HG03558 (cell line): ENCODE measurements around the gene MYO1E.
"Not testable (repeated sequence)": the region's sequence is repeated elsewhere in the genome, so short reads cannot be mapped to it uniquely, and the experiment has no call there.

Source experiments
- ATAC-seq: cut with Tn5 transposase; IDR thresholded peaks from one replicate; pipeline ENCODE4 v1.9.1; 2021; ENCODE audit warnings: moderate number of reproducible peaks; ENCODE audit not compliant: unreplicated experiment; ENCODE audit errors: extremely low read depth

MYO1E gene

DNA sequence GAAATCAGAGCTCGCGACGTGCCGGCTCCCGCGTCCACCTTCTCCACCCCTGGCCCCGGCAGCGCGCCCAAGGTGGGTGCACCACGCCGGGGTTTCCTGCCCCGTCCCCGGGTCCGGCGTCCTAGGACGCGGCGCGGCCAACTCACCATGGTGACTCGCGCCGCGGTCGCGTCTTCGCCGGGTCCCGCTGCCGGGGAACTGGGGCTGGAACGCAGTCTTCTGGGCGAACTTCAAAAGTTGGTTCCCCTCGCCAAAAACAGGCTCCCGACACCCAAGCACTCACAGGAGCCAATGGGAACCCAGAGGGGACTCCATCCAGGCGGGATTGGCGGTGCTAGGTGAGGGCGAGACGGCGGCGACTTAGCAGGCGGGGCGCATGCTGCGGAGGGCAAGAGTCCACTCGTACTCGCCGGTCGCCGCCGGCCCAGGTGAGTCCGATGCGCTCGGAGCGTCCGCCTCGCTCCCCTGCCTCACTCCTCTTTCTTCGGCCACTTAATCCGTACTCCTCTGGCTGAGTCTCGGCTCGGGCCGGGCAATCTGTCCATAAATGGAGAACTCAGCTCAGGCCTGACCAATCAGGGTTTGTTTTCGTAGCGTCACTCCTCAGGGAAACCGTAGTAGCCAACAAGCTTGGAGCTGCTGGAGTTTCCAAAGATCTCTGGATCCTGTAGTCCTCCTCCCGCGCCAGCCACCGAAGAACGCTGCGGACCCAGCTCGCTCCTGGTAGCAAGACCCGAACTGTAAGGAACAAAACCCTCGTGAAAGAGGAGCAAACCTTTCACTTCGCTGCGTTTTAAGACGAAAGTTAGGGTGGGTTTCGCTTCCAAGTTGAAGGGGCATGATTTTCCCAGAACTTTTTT lies at the start of gene MYO1E:
TSS of gene MYO1E (minus strand) at position 520 of the 860 bp plus-strand sequence. CDS start at position 149, 371 bp downstream.
- ATAC-seq: no peak

DNA sequence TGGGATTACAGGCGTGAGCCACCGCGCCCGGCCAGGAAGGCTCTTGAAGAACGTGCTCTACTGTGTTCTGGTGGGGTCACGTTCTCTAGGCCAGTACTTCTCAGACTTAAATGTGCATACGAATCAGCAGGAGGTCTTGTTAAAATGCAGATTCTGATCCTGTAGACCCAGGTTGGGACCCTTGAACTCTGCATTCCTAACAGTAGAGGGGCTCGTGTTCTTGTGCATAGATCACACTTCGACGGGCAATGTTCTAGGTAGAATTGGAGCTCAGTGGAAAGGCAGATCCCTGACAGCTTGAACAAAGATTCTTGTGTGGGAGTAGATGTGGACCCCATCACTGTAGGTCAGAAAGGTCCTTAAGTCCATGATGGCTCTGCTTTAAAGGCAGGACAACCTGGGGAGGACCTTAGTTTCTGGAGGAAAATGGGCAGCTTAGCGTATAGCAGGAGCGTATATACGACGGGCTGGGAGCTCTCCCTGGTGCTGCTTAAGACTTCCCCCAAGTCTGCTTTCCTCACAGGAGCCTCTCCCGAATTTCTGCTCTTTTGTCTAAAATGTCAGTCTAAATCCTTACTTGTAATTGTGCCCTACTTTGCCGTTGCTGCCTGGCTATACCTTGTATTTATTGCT lies 48.4 kb upstream of the MYO1E start:
- no peak for ATAC-seq

- ATAC-seq: no peak
Measured at GRCh38 chr15:59420108-59420507, 47.4 kb upstream of the MYO1E start.

DNA sequence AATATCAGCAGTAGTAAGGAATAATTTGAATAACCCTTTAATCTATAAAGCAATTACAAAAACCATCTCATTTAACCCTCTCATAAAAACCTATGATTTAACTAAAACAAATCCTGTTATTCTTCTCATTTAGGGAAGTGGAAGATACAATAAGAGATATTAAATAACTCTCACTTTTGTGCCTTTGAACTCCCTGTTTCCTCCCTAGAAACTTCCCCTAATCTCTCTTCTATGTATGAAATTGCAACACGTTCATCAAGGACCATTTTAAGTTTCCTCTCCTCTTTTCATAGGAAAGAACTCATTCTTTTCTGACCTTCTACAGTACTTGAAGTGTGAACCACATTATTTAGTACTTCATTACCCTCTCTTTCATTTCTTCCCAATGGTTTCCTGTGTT lies 46.5 kb upstream of the MYO1E start:
- ATAC-seq: no peak

GRCh38 chr15:59416816-59417215 lies 44.1 kb upstream of the MYO1E start:
- ATAC-seq: no peak

- no peak for ATAC-seq
Measured at GRCh38 chr15:59413577-59413976, 40.9 kb upstream of the MYO1E start.

GRCh38 chr15:59410391-59410896 lies 37.8 kb upstream of the MYO1E start:
- ATAC-seq: no peak

- no peak for ATAC-seq
Measured at GRCh38 chr15:59407946-59408345, 35.3 kb upstream of the MYO1E start.

DNA sequence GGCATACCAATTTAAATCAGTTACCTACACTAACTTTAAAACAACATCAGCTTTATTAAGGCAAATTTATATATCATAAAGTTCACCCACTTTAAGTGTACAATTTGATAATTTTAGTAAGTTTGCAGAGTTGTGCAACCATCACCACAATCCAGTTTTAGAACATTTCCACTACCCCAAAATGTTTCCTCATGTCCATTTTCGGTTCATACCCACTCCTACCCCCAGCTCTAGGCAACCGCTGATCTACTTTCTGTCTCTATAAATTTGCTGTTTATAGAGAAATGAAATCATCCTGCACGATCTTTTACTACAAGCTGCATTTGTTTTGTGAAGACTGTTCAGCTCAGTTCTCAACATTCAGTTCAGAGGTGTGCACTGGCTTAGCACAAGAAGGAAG lies 33.8 kb upstream of the MYO1E start:
- no peak for ATAC-seq

GRCh38 chr15:59405079-59405478 lies 32.4 kb upstream of the MYO1E start:
- ATAC-seq: no peak

DNA sequence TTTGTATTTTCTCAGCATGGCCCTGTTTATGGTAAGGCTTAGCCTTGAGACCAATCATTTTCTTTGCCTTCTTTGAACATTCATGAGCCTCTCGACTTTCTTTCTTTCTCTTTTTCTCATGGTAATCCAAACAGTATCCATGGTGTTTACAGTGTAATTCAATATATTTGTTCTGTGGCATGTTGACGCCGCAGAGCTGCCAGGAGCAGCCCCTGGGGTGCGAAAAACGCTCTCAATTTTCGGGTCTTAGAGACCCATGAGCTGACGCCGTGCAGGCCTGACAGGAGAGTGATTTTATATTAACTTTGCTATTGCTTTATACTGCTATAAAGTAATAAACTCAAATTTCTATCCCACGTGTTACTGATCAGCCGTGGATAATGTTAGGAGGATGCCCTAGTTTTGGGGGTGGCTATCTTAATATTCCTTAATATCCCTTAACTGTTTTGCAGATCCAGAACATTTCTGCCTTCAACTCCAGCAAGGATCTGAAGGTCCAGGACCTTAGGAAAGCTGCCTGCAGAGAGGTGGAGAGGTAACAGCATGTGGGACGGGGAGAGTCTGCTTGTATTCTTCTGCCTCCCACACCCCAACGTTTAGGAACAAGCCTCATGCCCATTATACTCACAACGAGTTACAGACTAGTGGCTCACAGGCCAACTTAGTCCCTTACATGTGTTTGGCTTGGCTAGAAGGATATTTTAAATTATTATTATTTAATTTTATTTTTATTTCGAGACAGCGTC lies 29.3 kb upstream of the MYO1E start:
- no peak for ATAC-seq

DNA sequence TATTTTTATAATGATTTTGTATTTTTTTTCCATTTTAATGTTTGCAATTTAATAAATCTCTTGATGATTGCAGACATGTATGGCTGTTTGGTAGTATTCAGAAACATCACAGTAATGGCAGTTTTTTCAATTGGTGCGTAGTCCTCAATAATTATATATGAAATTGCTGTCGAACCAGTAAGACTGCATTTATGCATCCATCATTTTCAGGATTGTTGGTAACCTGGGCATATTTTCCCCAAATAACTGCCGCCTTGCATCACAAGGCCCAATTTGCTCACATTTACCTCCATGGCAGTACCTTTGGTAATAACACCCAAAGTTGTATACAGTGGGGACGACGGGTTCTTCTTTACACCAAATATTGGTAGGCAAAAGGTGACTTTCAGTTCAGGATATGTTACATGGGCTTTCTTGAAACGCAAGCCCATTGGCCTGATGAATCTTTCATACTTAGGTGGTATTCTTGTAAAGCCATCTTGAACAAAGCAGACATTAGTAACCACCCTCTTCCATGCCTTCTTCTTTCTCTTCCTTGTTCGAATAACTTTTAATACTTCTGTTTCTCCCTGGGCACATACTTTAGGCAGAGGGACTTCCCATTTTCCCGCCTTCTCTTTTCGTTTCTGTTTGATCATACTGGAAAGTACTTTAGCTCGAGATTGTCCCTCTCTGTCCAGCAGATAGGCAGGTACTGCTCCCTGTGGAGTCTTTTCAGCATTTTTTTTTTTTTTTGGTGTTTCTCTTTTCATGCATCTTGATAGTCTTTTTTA lies 28.6 kb upstream of the MYO1E start:
- not testable (repeated sequence) for ATAC-seq

DNA sequence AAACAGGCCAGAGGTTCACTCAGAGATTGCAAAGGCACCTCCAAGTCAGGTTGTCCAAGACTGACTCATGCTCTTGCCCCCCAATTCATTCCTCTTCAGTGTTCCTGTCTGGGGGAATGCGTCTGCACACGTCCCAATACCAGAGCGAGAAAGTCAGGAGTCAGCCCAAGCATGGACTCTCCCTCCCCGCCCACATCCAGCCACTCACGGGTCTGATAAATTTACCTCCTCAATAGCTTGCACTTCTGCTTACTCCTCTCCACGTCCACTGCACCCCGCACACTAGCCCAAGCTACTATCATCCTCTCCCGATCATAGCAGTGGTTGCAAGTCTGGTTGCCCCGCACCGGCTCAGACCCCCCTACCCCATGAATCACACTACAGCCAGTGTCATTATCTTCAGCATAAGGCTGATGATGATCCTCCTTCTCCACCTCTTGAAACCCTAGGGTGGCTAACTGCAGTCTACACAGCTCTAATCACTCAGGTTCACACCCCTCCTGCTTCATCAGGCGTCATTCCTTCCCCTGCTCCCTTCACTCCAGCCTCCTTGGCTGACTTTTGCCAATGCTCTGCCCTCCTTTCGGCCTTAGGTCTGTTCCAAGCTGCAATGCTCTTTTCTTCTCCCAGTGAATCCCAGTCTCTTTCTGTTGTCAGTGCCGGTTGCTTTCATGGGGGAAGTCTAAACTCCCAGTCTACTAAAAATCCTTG lies 27.6 kb upstream of the MYO1E start:
- ATAC-seq: peak; percentile 5

- ATAC-seq: peak; percentile 49
Measured at GRCh38 chr15:59399465-59400102, 26.9 kb upstream of the MYO1E start.

DNA sequence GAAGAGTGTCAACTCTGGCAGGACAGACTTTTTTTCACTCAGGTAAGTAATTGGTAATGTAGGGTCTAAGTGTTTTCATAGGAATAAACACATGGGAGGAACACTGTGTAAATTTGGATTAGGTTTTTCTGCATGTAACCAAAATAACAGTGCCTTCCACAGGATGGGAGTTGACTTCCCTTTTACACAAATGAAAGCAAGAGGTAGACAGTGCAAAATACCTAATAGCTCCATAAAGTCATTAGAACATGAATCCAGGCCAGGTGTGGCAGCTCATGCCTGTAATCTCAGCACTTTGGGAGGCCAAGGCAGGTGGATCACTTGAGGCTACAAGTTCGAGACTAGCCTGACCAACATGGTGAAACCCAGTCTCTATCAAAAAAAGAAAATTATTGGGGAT lies 25.5 kb upstream of the MYO1E start:
- ATAC-seq: no peak

DNA sequence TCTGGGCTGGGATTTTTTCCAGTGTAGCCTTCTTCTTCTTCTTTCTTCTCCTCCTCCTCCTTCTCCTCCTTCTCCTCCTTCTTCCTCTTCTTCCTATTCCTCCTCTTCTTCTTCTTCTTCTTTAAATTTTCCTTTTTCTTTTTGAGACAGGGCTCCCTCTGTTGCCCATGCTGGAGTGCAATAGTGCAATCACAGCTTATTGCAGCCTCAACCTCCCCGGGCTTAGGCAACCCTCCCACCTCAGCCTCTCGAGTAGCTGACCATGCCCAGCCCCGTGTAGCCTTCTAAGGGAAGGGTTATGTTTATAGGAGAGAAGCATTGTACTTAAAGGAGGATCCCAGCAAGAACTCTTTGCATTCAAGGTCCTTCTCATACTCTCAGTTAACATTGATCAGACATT lies 24.0 kb upstream of the MYO1E start:
- ATAC-seq: no peak

DNA sequence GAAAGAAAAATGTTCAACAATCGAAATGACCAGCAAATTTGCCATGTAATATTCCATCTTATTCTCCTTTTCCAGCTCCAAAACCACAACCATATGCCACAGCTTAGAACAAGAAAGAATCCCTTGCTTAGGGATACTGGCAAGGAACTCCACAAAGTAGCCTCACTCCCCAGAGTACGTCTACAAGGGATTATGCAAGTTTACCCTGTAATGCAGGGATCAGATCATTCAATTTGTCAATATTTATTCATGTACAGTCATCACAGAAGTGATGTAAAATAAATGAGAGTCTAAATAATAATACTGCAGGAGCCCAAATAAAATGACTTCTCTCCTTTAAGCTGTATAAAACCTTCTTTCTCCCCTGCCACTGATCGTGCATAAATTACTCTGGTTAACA lies 23.5 kb upstream of the MYO1E start:
- no peak for ATAC-seq

DNA sequence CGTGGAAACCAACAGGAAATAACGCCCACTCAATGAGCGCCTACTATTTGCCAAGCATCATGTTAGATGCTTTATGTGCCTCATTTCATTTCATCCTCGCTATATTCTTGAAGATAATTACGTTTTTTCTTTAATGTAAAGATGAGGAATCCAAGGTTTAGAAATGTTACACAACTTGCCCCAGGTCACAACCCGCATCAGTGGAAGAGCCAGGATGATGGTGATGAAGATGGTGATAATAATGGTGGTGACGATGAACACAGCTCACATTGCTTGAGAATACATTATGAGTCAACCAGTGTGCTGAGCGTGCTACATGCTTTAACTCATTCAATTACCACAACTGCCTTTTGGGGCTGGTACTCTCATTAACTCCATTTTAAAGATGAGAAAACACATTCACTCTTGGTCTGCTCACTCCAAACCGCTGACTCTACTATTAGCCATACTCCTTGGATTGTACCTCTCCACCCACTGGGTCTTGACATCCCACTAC lies 21.5 kb upstream of the MYO1E start:
- no peak for ATAC-seq

- ATAC-seq: no peak
Measured at GRCh38 chr15:59392299-59392698, 19.6 kb upstream of the MYO1E start.
